HFF-Myc (cell line): ENCODE data around the gene IPO11.
"Not testable (repeated sequence)": the region's sequence is repeated elsewhere in the genome, so short reads cannot be mapped to it uniquely, and the experiment has no call there.

ENCODE experiments used
- DNase-seq: peaks from one replicate; pipeline ENCODE4 v3.0.0-alpha.2; 2011; ENCODE audit warnings: low read depth; ENCODE audit errors: extremely low read depth
- H3K4me3 ChIP-seq: replicated peaks from 2 replicates; pipeline ENCODE4 v1.5.1; 2011; ENCODE audit warnings: low read depth, mild to moderate bottlenecking, control low read depth, low read length
- CTCF ChIP-seq: IDR thresholded peaks from 2 replicates; pipeline ENCODE4 v1.5.1; 2012; ENCODE audit warnings: mild to moderate bottlenecking, low read depth, low read length, control low read depth; ENCODE audit errors: missing control alignments

Gene IPO11

DNA sequence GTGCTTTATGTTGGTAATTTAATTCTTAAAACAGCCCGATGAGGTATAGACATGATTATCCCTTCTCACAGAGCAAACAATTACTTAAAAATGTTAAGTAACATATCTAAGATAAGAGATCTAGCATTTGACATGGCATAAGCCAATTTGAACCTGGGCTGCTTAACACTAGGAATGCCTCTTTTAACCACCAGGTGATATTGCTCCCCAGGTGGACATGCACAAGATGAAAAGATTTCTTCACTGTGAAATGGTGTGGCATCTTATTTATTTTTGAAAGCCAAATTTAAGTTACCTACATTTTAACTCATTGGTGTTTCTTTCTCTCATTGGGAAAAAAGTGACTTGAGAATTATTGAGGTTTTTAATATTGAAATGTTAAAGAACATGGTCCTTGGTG, 150.3 kb downstream of the IPO11 start:
- no peak for DNase-seq
- no peak for TF ChIP-seq CTCF
- no peak overlapping the region for H3K4me3 ChIP-seq

DNA sequence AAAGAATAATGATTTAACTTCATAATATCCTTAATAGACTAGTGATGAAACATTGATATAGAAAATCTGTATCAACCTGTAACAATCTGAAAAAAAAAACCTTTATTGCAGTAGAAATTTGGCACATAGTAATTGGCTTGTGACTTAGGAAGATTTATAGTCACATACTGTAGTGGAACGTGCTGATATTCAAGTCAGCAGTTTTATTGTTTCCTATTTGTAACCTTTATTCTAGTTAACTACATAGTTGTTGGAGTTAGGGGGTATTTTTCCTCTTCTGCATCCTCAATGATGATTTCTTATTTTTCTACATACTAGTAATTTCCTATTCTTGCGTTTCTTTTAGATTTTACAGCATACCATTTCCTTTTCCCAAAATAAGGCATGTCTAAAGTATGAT, 151.5 kb downstream of the IPO11 start:
- DNase-seq: no peak
- no peak overlapping the region for H3K4me3 ChIP-seq
- TF ChIP-seq CTCF: no peak

DNA sequence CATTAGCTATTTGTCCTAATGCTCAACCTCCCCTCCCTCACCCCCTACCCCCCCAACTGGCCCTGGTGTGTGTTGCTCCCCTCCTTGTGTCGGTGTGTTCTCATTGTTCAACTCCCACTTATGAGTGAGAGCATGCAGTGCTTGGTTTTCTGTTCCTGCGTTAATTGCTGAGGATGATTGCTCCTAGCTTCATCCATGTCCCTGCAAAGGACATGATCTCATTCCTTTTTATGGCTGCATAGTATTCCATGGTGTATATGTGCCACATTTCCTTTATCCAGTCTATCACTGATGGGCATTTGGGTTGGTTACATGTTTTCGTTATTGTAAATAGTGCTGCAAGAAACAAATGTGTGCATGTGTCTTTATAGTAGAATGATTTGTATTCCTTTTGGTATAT, 153.2 kb downstream of the IPO11 start:
- not testable (repeated sequence) for H3K4me3 ChIP-seq, DNase-seq

- no peak overlapping the region for H3K4me3 ChIP-seq
- DNase-seq: no peak
- no peak for TF ChIP-seq CTCF
These were observed 155.6 kb downstream of the IPO11 start for GRCh38 chr5:62568143-62568542.

GRCh38 chr5:62568800-62569432, 156.4 kb downstream of the IPO11 start:
- H3K4me3 ChIP-seq: no peak overlapping the region
- TF ChIP-seq CTCF: no peak
- no peak for DNase-seq

- H3K4me3 ChIP-seq: no peak overlapping the region
- DNase-seq: no peak
- no peak for TF ChIP-seq CTCF
These were observed 156.9 kb downstream of the IPO11 start for GRCh38 chr5:62569470-62569869.

GRCh38 chr5:62572918-62573514, 160.5 kb downstream of the IPO11 start:
- no peak for DNase-seq
- no peak for TF ChIP-seq CTCF

More at GRCh38 chr5:62572918-62573514, 160.5 kb downstream of the IPO11 start:
- H3K4me3 ChIP-seq: no peak overlapping the region
